HuH-7.5 (cell line): ENCODE measurements around the gene CPLX3.
A peak's percentile ranks its signal among the peaks of the same experiment; 100 is the strongest.
"Not testable (repeated sequence)": the region's sequence is repeated elsewhere in the genome, so short reads cannot be mapped to it uniquely, and the experiment has no call there.

Experiments used
- DNase-seq: peaks from one replicate; pipeline ENCODE4 v3.0.0; 2011; ENCODE audit warnings: low spot score

Gene CPLX3, protein sequence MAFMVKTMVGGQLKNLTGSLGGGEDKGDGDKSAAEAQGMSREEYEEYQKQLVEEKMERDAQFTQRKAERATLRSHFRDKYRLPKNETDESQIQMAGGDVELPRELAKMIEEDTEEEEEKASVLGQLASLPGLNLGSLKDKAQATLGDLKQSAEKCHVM

DNA sequence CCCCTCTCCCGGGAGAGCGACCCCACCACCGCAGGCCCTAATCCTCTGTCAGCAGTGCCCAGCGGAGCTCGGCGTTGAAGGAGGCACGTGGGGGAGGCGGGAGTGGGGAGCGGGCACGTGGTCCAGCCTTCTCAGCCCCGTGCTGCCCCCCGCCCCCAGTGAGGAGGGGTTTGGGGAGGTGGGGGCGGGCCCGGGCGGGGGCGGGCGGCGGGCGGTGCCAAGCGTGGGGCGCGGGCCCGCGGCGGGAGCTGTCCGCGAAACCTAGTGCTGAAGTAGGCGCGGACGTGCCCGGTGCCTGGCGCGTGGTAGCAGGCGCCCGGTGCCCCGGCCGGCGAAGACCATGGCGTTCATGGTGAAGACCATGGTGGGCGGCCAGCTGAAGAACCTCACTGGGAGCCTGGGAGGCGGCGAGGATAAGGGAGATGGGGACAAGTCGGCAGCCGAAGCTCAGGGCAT lies at the start of gene CPLX3:
CPLX3 (plus strand) TSS at position 264 of the 456 bp plus-strand sequence; CDS start at position 341, 77 bp downstream.
- peak; percentile 74 for DNase-seq

DNA sequence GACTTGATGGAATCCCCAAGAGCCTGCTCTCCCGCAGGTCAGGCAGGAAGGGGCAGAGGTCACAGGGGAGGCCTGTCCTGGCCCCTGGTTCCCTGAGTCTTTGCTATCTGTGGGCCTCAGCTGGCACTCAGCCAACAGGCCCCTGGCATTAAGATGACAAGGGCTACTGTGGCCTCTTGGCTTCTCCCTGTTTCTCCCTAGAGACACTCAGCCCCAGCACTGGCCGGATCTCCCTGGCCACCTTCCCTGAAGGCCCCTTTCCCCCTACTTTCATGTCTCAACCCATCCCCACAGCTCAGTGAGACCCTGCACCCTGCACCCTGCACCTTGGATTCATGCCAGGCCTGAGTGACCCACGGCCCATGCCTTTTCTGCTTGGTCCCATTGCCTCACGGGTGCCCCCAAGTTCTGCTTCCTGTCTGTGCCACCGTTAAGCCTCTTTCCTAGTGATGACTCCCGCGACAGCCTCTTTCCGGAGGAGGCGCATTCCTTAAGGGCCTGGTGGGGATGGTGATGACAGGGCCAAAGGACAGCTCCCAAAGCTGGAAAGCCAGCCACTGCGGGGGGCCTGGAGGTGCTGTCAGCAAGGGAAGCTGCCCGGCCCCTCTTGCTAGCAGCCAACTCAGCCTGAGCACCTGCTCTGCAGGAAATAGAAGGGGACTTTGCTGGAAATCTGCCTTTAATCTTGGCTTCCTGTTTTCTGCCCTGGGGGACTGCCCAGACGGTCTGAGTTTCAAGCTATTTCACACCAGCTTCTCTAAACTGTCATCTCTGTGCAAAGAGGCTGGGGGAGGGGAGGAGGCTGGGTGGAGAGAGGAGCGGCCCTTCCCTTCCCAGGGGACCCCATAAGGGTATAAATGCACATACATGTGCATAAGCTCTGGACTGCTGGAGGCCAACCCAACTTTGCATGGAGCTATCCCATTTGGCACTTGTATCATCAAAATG lies 49.3 kb upstream of the CPLX3 start:
- DNase-seq = no peak

DNA sequence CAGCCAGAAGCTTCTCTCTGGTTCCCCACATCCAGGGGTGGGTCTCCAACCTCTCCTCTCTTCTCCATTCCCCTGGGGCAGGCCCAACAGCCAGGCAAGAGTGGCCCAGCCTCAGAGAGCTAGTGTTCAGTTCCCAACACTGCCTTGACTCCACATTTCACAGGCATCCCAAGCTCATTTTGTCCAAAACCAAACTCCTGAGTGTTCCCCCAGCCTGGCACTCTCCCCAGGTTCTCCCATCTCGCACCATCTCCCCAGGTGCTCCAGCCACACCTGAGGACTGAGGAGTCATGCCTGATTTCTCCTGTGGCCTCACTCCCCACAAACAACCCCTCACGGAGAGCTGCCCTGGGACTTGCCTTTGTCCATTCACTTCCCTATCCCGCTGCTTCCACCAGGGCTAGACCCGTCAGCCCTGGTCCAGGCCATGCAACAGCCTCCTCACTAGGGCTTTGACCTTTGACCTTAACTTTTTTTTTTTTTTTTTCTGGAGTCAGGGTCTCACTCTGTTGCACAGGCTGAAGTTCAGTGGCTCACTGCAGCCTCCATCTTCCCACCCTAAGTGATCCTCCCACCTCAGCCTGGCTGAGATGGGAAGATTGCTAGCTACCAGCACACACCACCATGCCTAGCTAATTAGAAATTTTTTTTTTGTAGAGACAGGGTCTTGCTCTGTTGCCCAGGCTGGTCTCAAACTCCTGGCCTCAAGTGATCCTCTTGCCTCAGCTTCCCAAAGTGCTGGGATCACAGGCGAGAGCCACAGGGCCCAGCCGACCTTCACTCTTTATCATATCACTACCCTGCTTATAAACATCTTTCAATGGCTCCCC lies 48.4 kb upstream of the CPLX3 start:
- peak; percentile 76 for DNase-seq

DNA sequence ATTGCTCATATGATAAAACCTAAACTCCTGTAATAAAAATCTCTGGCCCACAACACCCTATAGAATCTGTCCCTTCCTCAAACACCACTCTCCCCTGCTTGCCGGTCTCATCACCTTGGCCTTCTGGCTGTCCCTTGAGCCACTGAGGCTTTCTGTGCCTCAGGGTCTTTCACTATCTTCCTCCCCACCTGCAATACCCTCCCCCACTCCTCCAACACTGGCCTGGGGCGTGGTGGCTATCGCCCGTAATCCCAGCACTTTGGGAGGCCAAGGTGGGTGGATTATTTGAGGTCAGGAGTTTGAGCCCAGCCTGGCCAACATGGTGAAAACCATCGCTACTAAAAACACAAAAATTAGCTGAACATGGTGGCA lies 47.8 kb upstream of the CPLX3 start:
- no peak for DNase-seq

DNA sequence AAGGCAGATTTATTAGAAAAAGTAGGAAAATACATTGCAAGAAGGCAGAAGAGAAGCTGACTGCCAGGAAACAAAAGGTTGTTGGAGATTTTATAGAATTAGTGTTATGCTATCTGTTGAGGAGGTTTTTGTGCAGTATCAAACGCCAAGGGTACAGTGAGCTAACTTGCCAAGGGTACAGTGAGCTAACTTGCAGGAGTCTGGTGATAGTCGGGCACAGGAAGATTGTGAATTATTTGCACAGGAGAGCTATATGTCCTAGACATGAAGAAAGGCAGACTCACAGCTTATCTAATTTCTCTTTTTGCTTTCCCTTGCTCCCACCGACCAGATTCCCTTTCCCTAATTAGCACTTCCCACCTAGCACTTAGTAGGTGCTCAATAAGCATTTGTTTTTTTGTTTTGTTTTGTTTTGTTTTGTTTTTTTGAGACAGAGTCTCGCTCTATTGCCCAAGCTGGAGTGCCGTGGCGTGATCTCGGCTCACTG lies 47.2 kb upstream of the CPLX3 start:
- DNase-seq = no peak

DNA sequence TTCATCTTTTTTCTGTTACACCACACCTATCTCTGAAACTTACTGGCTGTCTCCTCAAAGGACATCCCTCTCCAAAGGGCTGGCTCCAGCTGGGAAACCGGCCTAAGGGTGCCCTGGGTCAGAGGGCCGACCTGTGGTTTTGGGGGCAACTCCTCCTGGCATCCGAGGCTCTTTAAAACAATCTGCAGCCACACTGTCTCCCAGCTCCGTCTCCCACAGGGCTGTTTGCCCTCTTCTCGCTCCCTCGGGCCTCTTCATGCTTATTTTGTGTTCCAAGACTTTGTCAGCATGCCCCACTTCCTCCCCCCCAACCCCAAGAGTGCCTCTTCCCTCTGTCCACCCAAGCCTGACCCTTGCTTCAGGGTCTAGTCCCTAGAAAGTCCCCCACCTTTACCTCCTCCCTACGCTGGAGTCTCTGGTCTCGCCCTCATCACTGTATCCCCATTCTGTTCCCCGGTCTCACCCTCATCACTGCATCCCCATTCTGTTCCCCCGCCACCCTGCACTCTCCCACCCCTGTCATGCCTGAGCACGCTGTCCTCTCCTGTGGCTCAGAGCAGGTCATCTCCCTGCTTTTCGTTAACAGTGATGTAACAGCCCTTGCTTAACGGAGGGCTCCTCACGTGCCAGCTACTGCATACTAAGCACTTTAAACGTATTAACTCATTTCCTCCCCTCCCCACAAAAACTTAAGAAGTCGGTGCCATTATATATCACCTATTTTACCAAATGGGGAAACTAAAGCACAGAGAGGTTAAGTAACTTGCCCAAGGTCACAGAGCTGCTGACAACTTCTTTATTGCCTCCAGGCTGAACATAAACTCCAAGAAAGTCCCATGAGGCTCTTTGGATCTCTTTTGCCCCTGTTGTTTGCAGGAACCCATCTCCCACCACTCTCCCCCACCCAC lies 45.6 kb upstream of the CPLX3 start:
- peak; percentile 66 for DNase-seq

DNA sequence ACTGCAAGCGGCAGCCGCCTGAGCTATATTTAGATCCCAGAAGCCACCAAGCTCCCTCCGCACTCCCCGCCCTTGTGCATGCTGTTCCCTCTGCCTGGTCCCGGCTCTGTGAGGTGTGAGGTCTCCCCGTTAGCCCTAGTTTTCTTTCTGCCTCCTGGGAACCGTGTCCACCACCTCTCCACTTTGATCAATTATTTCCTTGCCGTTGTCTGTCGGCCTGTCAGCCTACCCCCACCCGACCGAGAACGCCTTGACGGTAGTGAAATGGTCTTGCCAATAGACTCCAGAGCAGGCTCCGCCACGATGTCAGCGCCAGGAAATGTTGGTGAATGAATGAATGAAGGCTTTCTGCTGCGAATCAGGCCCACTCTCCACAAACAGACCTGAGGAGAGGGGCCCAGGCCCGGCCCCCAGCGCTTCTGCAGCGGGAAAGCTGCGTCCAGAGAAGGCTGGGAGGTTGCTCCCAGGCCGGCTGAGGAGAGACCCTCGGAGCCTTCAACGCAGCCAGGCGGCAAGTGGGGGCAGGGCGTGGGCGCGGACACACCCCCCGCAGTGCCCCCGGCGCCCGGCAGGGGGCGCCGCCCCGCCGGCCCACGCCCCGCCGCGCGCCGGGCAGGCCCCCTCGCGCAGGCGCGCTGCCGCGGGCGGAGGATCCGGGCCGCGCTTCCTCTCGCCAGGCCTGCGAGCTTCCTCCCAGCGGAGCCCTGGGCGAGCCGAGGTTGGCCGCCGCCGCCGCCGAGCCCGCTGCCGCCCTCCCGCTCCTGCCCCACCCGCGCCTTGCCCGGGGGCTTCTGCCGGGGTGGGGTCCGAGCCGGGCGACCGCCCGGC lies 44.8 kb upstream of the CPLX3 start, which contains the start of gene CSK:
CSK (plus strand) TSS at position 650 of the 828 bp plus-strand sequence. CDS start 16,218 bp downstream, outside the sequence.
- DNase-seq = peak; percentile 96

DNA sequence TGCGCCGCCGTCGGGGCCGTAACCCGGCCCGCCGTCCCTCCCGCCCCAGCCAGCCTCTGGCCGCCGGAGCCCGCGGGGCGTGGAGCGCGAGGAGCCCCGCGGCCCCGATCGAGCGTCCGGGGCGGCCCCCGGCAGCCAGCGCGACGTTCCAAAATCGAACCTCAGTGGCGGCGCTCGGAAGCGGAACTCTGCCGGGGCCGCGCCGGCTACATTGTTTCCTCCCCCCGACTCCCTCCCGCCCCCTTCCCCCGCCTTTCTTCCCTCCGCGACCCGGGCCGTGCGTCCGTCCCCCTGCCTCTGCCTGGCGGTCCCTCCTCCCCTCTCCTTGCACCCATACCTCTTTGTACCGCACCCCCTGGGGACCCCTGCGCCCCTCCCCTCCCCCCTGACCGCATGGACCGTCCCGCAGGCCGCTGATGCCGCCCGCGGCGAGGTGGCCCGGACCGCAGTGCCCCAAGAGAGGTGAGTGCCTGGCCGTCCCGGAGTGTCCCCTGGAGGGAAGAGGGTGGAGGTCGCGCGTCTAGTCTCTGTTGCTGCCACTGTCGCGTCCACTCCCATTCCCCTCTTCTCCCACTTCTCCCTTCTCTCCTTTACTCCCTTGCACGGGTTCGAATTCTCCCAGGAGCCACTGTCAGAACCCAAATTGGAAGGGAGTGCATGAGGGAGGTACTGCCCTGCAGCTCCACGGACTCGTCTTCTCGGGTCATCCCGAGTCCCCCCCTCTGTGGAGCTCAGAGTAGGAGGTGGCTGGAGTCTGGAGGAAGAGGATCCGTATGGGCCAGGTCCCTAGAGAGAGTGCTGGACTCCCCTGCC lies 44.0 kb upstream of the CPLX3 start:
- peak; percentile 76 for DNase-seq

DNA sequence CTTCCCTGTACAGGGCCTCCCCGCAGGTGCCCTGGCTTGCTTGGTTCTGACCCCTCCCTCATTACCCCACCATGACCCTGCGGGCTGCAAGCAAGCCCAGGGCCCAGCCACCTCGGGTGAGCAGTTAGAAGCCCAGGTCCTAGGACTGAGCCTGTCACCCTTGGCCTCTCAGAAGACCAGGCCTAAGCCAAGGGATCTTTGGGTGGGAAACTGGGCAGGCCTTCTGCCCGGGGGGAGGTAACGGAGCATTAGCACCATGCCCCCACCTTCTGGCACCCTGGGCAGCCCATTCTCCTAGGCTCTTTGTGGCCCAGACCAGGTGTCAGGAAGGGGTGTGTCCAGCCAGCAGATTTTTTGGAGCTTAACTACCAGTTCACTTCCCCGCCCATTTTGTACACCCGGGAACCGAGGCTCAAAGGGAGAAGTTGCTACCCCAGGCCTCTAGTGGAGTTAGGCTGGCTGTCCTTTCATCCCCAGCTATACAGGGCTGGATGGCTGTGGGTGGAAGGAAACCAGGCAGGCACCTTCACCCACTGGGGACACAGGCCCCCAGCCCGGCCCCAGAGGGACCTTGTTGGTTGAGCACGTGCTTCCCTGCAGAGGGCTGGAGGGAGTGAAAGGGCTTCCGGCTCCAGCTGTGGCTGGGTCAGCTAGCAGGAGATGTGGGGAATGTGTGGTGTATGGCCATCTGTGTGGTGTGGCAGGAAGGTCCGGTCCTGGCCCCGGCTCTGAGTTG lies 43.2 kb upstream of the CPLX3 start:
- peak; percentile 58 for DNase-seq

DNA sequence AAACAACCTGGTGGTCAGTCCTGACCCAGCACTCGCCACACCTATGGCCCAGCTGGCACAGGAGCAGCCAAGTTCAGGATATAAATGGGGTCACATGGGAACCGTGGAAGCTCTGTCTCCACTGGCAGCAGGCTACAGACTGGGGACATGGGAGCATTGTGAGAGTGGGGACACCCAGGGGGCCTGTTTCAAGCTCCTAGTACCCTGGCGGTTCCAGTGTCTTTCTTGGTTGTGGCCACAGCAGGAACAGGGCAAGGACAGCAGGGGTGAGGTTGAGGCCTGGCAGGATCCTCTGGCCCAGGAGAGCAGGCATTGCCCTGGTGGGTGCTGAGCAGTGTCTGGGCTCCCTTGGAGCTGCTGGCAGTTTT lies 42.6 kb upstream of the CPLX3 start:
- no peak for DNase-seq

DNA sequence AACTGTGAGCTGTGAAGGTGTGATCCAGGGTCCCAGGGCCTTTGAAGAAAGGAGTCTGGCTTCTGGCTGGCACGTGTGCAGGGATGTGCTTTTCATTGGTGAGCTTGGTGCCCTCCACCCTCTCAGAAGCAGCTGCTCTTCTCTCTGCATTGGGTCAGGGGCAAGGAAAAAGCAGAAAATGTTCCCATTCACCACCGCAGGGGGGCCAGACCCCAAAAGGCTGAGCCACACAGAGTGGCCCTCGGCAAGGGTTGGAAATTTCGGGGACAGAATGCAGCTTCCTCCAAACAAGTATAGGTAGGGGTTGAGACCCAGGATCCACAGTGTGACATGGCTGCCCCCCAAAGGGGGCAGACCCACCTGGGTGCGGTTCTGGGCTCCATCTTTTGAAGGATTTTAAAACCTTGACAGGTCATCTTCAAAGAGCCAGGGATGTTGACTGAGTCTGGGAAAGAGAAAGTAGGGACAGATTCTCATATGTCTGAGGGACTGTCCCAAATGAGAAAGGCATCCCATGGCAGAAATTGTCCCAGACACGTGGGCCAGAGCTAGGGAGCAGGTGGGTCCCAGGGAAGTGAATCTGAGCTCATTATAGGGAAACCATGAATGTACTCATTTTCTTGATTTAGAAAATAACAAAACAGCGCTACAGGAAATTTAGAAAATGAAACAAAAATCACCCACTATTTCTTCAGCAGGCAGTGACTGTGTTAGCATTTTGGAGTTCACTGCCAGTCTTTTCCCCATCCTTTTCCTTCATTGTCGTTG lies 41.8 kb upstream of the CPLX3 start:
- DNase-seq = no peak

DNA sequence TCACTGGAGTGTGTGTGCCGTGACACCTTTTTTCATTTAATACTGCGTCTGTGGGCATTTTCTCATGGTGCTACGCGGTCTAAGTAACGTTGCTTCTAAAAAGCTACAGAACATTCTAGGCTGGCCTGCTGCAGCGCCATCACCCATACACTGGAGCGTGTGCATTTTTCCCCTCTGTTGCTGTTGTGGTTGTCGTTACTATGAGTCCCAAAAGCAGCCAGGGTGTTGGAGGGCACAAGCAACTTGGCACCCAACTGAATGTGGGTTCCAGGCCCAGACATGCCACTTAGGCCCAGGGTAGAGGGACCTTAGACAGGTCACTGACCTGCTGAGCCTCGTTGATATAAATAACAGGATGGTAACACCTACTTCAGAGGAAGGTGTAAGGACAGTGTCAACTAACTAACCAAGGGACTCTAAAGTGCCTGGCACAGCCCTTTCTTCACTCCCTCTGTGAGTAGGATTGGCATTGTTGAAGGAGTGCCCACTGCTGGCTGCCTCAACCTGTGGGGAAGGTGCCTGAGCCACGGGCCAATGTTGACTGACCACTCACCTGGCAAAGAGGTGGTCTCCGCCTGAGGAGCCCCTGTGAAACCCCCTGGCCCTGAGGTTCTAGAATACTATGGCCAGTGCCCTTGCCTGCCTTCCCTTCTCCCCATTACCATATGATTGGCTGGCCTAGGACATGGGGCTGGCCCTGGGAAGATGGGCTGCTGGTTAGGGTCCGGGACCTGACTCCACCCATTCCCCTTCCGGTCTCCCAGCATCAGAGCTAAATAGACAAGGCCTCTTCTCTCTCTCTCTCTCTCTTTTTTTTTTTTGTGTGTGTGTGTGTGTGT lies 41.0 kb upstream of the CPLX3 start:
- no peak for DNase-seq

DNA sequence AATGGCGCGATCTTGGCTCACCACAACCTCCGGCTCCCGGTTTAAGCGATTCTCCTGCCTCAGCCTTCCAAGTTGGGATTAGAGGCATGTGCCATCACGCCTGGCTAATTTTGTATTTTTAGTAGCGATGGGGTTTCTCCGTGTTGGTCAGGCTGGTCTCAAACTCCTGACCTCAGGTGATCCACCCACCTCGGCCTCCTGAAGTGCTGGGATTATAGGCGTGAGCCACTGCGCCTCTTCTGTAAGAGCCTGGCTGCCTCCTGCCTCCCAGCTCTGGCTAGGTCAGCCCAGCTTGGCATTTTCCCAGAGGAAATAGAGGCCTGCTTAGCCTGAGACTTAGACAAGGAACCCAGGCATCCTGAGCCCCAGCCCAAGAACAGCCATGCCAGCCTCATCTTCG lies 40.3 kb upstream of the CPLX3 start:
- DNase-seq = not testable (repeated sequence)

DNA sequence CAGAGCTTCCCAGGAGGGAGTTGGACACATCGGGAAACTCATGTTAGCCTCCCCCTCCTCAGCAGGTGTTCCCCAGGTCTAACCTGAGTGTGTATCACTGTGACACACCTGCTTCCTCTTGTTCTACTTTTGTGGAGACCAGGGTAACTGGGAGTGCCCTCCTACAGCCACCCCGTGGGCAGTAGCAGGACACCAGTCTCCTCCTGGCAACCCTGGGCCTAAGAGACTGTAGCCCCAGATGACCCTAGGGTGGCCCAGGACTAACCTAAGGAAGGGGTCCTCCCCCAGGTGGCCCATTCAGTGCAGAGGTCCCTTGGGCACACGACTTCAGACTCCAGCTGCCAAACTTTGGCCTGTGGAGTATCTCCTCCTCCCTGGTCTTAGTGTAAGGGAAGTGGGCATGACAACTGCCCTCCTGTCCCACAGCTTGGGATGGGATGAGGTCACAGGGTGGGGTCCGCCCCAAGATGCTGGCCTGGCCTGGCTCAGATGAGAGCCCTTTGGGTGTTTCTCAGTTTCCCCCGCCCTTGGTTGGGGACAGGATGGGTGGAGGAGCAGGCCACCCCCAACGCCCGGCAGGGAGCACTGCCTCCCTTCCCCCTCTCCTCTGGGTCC lies 39.8 kb upstream of the CPLX3 start:
- no peak for DNase-seq

DNA sequence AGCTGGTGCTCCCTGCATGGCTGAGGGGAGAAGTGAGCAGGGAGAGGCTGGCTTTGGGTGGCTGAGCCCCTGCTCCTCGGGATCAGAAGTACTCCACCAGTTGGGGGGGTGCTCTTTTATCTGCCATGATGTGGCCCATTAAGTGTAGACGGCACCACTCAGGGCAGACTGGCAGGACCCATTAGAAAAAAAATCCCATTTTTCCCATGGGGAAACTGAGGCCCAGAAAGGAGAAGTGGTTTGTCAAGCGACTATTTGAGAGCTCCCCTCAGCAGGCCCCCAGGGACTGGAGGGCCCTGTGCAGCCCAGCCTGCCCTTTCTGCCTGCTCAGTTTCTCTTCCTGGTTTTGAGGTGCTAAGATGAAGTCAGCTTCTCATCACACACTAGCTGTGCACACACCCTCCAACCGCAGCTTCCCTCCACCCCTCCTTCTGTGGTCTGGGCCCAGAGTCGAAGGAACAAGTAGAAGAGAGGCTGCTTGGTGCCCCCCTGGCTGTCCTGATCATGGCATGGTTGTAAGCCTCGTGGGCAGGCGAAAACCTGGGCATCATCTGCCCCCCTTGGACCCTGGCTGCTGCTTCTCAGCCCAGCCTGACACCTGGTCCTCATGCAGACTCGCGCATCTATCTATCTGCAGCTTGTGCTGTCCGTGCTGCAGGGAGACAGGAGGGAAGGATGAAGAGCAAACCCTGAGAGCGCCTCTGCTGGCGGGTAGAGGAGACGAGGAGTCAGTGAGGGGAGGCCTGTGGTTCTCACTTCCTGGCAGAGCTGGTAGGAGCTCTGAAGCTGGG lies 39.0 kb upstream of the CPLX3 start:
- DNase-seq = peak; percentile 87
